ENCODE results near the gene MACC1.
A peak's percentile ranks its signal among the peaks of the same experiment; 100 is the strongest.

MACC1 gene

DNA sequence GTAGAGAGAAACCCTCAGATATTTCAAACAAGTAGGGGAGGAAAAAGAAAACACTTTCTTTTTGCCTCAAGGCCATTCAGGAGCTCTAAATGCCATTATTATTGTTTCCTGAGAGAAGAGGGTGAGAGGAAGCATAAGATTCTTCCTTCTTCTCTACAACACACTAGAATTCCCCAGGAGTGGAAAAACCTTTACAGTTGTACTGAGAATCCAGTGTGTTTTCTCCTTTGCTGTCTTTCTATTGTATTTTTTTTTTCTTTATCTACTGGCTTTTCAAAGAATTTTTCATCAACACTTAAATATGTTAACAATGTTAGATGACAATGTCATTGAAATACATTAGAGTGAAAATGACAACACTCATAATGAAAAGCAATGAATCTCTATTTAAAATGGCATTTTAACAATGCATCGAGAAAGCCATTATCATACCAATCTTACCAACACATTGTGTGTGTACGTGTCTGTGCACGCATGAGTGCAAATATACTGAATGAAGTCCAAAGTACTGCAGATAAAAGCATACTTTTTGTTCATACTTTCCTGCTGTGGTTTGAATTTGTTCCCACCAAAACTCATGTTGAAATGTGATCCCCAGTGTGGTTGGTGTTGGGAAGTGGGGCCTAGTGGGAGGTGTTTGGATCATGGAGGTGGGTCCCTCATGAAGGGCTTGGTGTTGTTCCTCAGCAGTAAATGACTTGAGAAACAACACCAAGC lies 24.2 kb upstream of the MACC1 start:
- H3K36me3 ChIP-seq (ENCODE audit: control insufficient read depth in 2 of 2, insufficient read depth in 2 of 2, low read length in 2 of 2) = no peaks in the 10 kb centered on the region
- H3K27ac ChIP-seq (ENCODE audit: low read depth in 2 of 2, low read length in 2 of 2) = no peak overlapping the region
- H3K9me3 ChIP-seq (ENCODE audit: control insufficient read depth in 2 of 2, low read length in 2 of 2) = no peaks in the 10 kb centered on the region
- no peak overlapping the region for H3K4me3 ChIP-seq (ENCODE audit: low read length in 2 of 2)
- no peaks in the 10 kb centered on the region for H3K27me3 ChIP-seq (ENCODE audit: control insufficient read depth in 2 of 2, insufficient read depth in 2 of 2, low read length in 2 of 2)
- H3K4me1 ChIP-seq (ENCODE audit: control insufficient read depth in 2 of 2, insufficient read depth in 2 of 2, low read length in 2 of 2) = peaks cover 0 to 5% of the 10 kb centered on the region in 2 donors
- no peak overlapping the region for H3K9ac ChIP-seq (ENCODE audit: low read depth in 1 of 2, low read length in 2 of 2)

DNA sequence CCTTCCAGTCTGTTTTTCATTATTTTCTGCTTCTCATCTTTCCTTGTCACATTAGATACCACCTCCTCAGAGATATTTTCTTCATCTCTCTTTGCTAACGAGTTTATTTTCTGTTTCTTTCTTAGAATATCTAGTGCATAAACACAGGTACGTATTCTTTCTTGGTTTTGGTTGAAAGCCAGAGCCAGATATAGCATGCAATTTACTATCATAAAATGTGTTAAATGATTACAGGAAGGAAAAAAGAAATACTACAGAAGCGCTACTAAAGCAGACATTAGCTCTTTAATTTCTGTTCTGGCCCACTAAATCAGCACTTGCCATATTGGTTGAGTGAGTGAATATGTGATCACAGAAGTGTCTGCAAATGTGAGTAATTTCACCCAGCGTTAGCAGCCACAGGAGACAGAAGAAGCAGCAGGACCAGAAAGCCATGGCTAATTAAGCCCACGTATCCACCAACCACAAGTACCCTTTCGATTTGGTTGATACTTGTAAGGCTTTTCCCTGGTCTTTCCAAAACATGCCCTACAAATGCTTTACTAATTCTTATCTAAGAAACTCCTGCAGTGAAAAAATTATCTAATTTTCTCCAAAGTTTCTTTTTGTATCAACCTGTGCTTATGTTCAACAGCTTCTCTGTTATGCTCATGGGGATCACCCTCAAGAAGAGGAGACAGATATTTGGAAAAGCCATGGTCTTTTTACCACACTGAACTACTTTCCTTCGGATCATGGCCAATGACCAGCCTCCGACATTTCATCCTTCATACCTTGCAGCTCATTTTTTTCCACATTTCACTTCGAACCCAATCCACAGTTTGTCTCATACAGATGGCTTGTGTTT lies 23.1 kb upstream of the MACC1 start:
- Histone ChIP-seq H3K36me3 (ENCODE audit: control insufficient read depth in 2 of 2, insufficient read depth in 2 of 2, low read length in 2 of 2) (no peaks in the 10 kb centered on the region), H3K9ac (ENCODE audit: low read depth in 1 of 2, low read length in 2 of 2) (no peak overlapping the region), H3K27me3 (ENCODE audit: control insufficient read depth in 2 of 2, insufficient read depth in 2 of 2, low read length in 2 of 2) (no peaks in the 10 kb centered on the region), H3K27ac (ENCODE audit: low read depth in 2 of 2, low read length in 2 of 2) (no peak overlapping the region), H3K4me3 (ENCODE audit: low read length in 2 of 2) (peak overlapping the region; percentile 33 to 51), H3K9me3 (ENCODE audit: control insufficient read depth in 2 of 2, low read length in 2 of 2) (no peaks in the 10 kb centered on the region), H3K4me1 (ENCODE audit: control insufficient read depth in 2 of 2, insufficient read depth in 2 of 2, low read length in 2 of 2) (peaks cover 0 to 5% of the 10 kb centered on the region in 2 donors)

DNA sequence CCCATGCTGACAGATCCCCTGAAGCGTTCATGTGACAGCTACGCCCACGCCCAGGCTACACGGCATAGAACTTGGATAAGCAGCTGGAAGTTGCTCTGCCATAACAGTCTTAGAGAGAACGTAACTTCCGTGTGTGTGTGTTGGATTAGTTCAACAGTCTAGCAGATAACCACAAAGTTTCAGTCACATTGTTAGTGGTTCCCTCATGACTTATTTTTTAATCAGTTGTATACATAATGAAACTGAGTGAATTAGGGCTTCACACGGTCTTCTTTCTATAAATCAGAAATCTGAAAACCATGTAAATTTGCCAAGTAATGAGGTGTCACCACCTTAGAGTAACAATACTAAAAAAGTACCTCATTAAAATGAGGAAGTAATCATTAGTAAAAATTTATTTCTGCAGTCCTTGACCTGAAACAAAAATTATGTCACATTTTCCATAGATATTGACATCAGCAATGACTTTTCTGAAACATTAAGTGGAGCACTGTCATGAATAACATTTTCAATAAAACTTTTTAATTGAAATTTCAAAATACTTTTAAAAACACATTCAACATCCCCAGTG lies 21.7 kb upstream of the MACC1 start:
- H3K36me3 ChIP-seq (ENCODE audit: control insufficient read depth in 2 of 2, insufficient read depth in 2 of 2, low read length in 2 of 2) = no peaks in the 10 kb centered on the region
- H3K4me1 ChIP-seq (ENCODE audit: control insufficient read depth in 2 of 2, insufficient read depth in 2 of 2, low read length in 2 of 2) = peaks cover 0 to 5% of the 10 kb centered on the region in 2 donors
- no peak overlapping the region for H3K27ac ChIP-seq (ENCODE audit: low read depth in 2 of 2, low read length in 2 of 2)
- H3K27me3 ChIP-seq (ENCODE audit: control insufficient read depth in 2 of 2, insufficient read depth in 2 of 2, low read length in 2 of 2) = no peaks in the 10 kb centered on the region
- H3K4me3 ChIP-seq (ENCODE audit: low read length in 2 of 2) = no peak overlapping the region
- H3K9ac ChIP-seq (ENCODE audit: low read depth in 1 of 2, low read length in 2 of 2) = no peak overlapping the region
- no peaks in the 10 kb centered on the region for H3K9me3 ChIP-seq (ENCODE audit: control insufficient read depth in 2 of 2, low read length in 2 of 2)

DNA sequence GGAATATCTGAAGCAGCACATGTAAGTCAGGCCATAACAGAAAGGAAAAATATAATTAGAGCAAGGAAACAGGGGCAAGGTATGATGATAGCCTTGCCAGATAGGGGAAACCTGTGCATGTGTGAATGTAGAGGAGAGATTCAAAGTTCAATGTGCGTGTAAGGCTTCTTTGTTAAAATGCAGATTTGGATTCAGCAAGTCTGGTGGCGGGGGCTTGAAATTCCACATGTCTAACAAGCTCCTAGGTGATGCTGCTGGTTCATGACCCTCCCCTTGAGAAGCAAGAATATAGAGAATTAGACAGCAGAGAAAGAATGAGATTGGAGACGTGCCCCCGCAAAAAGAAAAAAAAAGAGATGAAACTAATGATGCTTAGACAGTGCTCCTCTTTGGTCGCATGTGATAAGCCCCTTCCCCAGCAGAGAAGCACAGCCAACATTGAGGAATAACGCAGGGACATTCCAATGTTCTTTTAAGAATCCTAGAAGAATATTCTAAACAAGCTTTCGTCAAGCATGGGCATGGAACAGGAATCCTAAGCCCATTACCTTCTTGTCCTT lies 21.1 kb upstream of the MACC1 start:
- H3K27ac ChIP-seq (ENCODE audit: low read depth in 2 of 2, low read length in 2 of 2) = no peak overlapping the region
- peaks cover 0 to 5% of the 10 kb centered on the region in 2 donors for H3K4me1 ChIP-seq (ENCODE audit: control insufficient read depth in 2 of 2, insufficient read depth in 2 of 2, low read length in 2 of 2)

DNA sequence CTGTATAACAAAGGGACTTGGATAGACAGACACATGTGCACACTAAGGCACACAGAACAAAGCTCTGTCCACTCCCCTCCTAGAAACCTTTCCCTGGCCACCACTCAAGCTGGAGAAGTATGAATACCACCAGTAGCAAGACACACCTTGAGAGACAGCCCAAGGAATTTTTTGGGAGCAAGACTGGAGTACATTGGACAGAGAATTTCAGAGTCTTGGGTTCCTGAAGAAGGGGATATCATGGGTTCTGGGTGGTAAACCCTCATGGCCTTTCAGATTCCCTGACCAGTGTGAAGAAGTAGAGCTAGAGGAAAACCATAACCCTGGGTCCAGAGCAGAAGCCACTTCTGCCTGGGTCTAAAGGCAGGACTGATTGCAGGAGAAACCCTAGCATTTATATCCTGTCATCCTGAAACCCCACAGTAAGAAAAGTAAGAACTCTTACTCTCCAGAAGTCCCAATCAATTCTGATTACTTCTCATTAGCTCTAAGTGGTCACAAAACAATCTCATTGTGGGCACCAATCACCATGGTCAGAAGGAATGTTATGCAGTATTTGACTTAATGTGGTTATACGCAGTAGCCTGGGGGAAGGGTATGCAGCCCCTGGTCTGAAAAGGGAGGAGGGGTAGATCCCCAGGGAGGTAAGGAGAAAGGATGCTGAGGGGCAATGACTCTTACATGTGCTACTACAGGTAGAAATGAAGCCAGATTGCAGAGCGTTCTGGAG lies 20.4 kb upstream of the MACC1 start:
- no peaks in the 10 kb centered on the region for H3K36me3 ChIP-seq (ENCODE audit: control insufficient read depth in 2 of 2, insufficient read depth in 2 of 2, low read length in 2 of 2)
- H3K4me3 ChIP-seq (ENCODE audit: low read length in 2 of 2) = no peak overlapping the region
- no peaks in the 10 kb centered on the region for H3K27me3 ChIP-seq (ENCODE audit: control insufficient read depth in 2 of 2, insufficient read depth in 2 of 2, low read length in 2 of 2)
- H3K4me1 ChIP-seq (ENCODE audit: control insufficient read depth in 2 of 2, insufficient read depth in 2 of 2, low read length in 2 of 2) = peaks cover 0 to 5% of the 10 kb centered on the region in 2 donors
- H3K27ac ChIP-seq (ENCODE audit: low read depth in 2 of 2, low read length in 2 of 2) = no peak overlapping the region
- H3K9me3 ChIP-seq (ENCODE audit: control insufficient read depth in 2 of 2, low read length in 2 of 2) = no peaks in the 10 kb centered on the region
- H3K9ac ChIP-seq (ENCODE audit: low read depth in 1 of 2, low read length in 2 of 2) = no peak overlapping the region

More for the DNA sequence above, 21.1 kb upstream of the MACC1 start:
- H3K9ac ChIP-seq (ENCODE audit: low read depth in 1 of 2, low read length in 2 of 2) = no peak overlapping the region
- H3K4me3 ChIP-seq (ENCODE audit: low read length in 2 of 2) = no peak overlapping the region
- H3K9me3 ChIP-seq (ENCODE audit: control insufficient read depth in 2 of 2, low read length in 2 of 2) = no peaks in the 10 kb centered on the region
- no peaks in the 10 kb centered on the region for H3K36me3 ChIP-seq (ENCODE audit: control insufficient read depth in 2 of 2, insufficient read depth in 2 of 2, low read length in 2 of 2)
- H3K27me3 ChIP-seq (ENCODE audit: control insufficient read depth in 2 of 2, insufficient read depth in 2 of 2, low read length in 2 of 2) = no peaks in the 10 kb centered on the region

DNA sequence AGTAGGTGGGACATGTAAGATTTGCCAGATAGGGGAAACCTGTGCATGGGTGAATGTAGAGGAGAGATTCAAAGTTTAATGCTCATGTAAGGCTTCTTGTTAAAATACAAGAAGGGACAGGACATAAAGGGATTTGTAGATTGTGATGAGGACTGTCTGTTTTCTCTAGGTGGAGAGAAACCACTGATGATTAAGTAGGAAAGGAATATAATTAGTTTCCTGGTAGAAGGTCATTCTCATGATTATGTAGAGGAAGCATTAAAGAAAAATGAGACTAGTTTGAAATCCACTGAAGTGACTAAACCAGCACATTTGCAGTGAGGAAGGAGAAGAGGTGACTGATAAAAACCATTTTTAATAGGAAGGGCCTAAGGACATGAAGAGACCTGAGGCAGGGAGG lies 19.6 kb upstream of the MACC1 start:
- Histone ChIP-seq H3K36me3 (ENCODE audit: control insufficient read depth in 2 of 2, insufficient read depth in 2 of 2, low read length in 2 of 2) (no peaks in the 10 kb centered on the region), H3K27me3 (ENCODE audit: control insufficient read depth in 2 of 2, insufficient read depth in 2 of 2, low read length in 2 of 2) (no peaks in the 10 kb centered on the region), H3K9ac (ENCODE audit: low read depth in 1 of 2, low read length in 2 of 2) (no peak overlapping the region), H3K9me3 (ENCODE audit: control insufficient read depth in 2 of 2, low read length in 2 of 2) (no peaks in the 10 kb centered on the region), H3K27ac (ENCODE audit: low read depth in 2 of 2, low read length in 2 of 2) (no peak overlapping the region), H3K4me3 (ENCODE audit: low read length in 2 of 2) (no peak overlapping the region), H3K4me1 (ENCODE audit: control insufficient read depth in 2 of 2, insufficient read depth in 2 of 2, low read length in 2 of 2) (peaks cover 0 to 5% of the 10 kb centered on the region in 2 donors)

DNA sequence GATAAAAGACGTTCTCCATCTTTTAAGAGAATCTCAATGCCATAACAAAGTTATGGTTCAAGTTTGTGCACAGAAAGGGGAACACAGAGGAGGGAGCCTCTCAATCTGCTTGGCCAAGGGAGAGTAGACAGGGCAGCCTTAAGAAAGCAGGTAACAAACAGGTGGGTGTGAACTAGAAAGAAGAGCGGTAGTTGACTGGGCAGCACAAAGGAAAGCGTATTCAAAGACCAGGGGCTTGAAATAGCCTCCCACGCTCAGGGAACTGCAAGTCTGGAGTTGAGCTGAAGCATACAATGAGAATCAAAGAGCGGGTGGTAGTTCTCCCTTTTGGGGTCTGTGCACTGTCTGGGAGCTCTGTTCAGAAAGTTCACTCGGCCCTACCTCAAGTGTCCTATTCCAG lies 18.9 kb upstream of the MACC1 start:
- Histone ChIP-seq H3K27ac (ENCODE audit: low read depth in 2 of 2, low read length in 2 of 2) (no peak overlapping the region), H3K4me1 (ENCODE audit: control insufficient read depth in 2 of 2, insufficient read depth in 2 of 2, low read length in 2 of 2) (peaks cover 0 to 5% of the 10 kb centered on the region in 2 donors), H3K9ac (ENCODE audit: low read depth in 1 of 2, low read length in 2 of 2) (no peak overlapping the region), H3K4me3 (ENCODE audit: low read length in 2 of 2) (no peak overlapping the region), H3K27me3 (ENCODE audit: control insufficient read depth in 2 of 2, insufficient read depth in 2 of 2, low read length in 2 of 2) (no peaks in the 10 kb centered on the region), H3K9me3 (ENCODE audit: control insufficient read depth in 2 of 2, low read length in 2 of 2) (no peaks in the 10 kb centered on the region), H3K36me3 (ENCODE audit: control insufficient read depth in 2 of 2, insufficient read depth in 2 of 2, low read length in 2 of 2) (no peaks in the 10 kb centered on the region)

DNA sequence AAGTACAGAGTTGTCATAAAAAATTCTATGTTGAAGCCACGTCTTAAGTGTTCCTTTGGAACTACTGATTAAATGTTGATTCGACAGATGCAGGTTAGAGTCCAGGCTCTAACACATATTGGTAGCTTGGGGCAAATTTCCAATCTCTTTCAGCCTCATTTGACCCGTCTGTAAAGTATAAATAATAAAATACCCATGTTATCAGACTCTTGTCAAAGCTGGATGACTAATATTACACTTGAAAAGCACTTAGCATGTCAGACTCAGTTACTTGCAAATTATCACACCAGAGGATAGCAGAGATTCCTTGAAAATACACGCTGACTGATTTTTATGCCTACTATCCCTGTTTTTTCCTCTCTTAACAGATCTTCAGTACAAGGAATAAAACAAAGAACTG lies 18.1 kb upstream of the MACC1 start:
- Histone ChIP-seq H3K4me1 (ENCODE audit: control insufficient read depth in 2 of 2, insufficient read depth in 2 of 2, low read length in 2 of 2) (peaks cover 0 to 3% of the 10 kb centered on the region in 2 donors), H3K9me3 (ENCODE audit: control insufficient read depth in 2 of 2, low read length in 2 of 2) (no peaks in the 10 kb centered on the region), H3K27ac (ENCODE audit: low read depth in 2 of 2, low read length in 2 of 2) (no peak overlapping the region), H3K27me3 (ENCODE audit: control insufficient read depth in 2 of 2, insufficient read depth in 2 of 2, low read length in 2 of 2) (no peaks in the 10 kb centered on the region), H3K36me3 (ENCODE audit: control insufficient read depth in 2 of 2, insufficient read depth in 2 of 2, low read length in 2 of 2) (no peaks in the 10 kb centered on the region), H3K9ac (ENCODE audit: low read depth in 1 of 2, low read length in 2 of 2) (no peak overlapping the region), H3K4me3 (ENCODE audit: low read length in 2 of 2) (no peak overlapping the region)

DNA sequence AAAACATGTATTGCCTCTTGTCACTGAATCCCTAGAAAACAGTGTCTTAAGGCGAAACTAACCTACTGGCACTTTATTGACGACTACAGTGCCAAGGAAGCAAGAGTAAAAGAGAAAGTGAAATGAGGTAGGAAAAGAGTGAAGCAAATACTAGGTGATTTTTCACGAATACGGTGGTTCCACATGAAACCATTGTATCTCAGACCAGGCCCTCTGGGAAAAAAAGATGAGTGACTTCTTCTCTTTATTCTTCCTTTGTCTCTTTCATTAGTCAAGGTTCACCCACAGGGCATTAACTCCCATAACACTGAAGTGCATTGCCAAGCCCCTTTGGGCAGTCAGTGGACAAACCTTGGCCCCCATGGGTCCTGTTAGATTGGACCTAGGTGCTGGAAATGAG lies 16.2 kb upstream of the MACC1 start:
- Histone ChIP-seq H3K4me1 (ENCODE audit: control insufficient read depth in 2 of 2, insufficient read depth in 2 of 2, low read length in 2 of 2) (no peaks in the 10 kb centered on the region), H3K27me3 (ENCODE audit: control insufficient read depth in 2 of 2, insufficient read depth in 2 of 2, low read length in 2 of 2) (no peaks in the 10 kb centered on the region), H3K4me3 (ENCODE audit: low read length in 2 of 2) (no peak overlapping the region), H3K36me3 (ENCODE audit: control insufficient read depth in 2 of 2, insufficient read depth in 2 of 2, low read length in 2 of 2) (no peaks in the 10 kb centered on the region), H3K9me3 (ENCODE audit: control insufficient read depth in 2 of 2, low read length in 2 of 2) (no peaks in the 10 kb centered on the region), H3K27ac (ENCODE audit: low read depth in 2 of 2, low read length in 2 of 2) (no peak overlapping the region), H3K9ac (ENCODE audit: low read depth in 1 of 2, low read length in 2 of 2) (no peak overlapping the region)
